Spinal cord (tissue), 10 donors: ENCODE data around the gene RIMOC1. TPM values are rescaled to one million over a fixed set of nuclear protein-coding genes. Genes with fewer than 3 reads are reported as not detected.
"Not testable (repeated sequence)": the region's sequence is repeated elsewhere in the genome, so short reads cannot be mapped to it uniquely, and the experiment has no call there.

Experiments
- DNase-seq, 6 donors: peaks; one replicate each; pipeline versions ENCODE4 v3.0.0 to v3.0.0-alpha.2; 2013 to 2015; ENCODE audit warnings: low spot score in 6 of 6, low read depth in 4 of 6
- H3K27ac ChIP-seq: one replicate; pipeline ENCODE4 v1.5.1; 2013; ENCODE audit warnings: low read depth, low read length, control low read depth
- H3K27me3 ChIP-seq: one replicate; pipeline ENCODE4 v1.6.1; 2013; ENCODE audit warnings: low read length; ENCODE audit not compliant: control insufficient read depth, insufficient read depth
- H3K36me3 ChIP-seq: one replicate; pipeline ENCODE4 v1.6.1; 2013; ENCODE audit warnings: low read length; ENCODE audit not compliant: control insufficient read depth, insufficient read depth
- H3K4me1 ChIP-seq: one replicate; pipeline ENCODE4 v1.6.1; 2013; ENCODE audit warnings: low read length; ENCODE audit not compliant: control insufficient read depth, insufficient read depth
- H3K4me3 ChIP-seq: one replicate; pipeline ENCODE4 v1.5.1; 2013; ENCODE audit warnings: low read depth, low read length, control low read depth
- H3K9me3 ChIP-seq: one replicate; pipeline ENCODE4 v1.6.1; 2013; ENCODE audit warnings: low read length; ENCODE audit not compliant: control insufficient read depth, insufficient read depth
- WGBS: methylation state at CpG from one replicate; pipeline ENCODE4 v1.1.5; 2013; ENCODE audit warnings: missing lambda C conversion rate; ENCODE audit not compliant: insufficient coverage; 5-methylcytosine and 5-hydroxymethylcytosine counted together
- polyA plus RNA-seq, 2 donors: library from polyadenylated mRNA; unstranded; fragments of 120-200 nt; gene quantifications; one replicate each; pipeline ENCODE4 v1.2.1, GENCODE V29; 2013; ENCODE audit not compliant: insufficient read length in 2 of 2
- total RNA-seq, 2 donors: library from RNA; depleted of rRNA in 1 of 2; stranded (reverse); fragments of 120-200 nt in 1 of 2; fragments of >200 nt in 1 of 2; gene quantifications; one replicate each; pipeline versions ENCODE4 v1.2.3 to v1.2.4, GENCODE V29; 2013 to 2014
- donor health status: healthy.

RIMOC1 gene
- total and polyA plus RNA-seq, 4 donors: 17.7 to 35.7 (median 30.6) TPM

GRCh38 chr5:41940641-41941040 lies 36.5 kb downstream of the RIMOC1 start:
- no peak for DNase-seq
- Histone ChIP-seq H3K4me3 (no peak overlapping the region), H3K36me3 (no peaks in the 10 kb centered on the region), H3K4me1 (no peaks in the 10 kb centered on the region), H3K27ac (no peak overlapping the region), H3K27me3 (no peaks in the 10 kb centered on the region), H3K9me3 (no peaks in the 10 kb centered on the region)
- no CpG with 5 or more reads among the region's 1 CpG for WGBS

GRCh38 chr5:41945332-41945955 lies 41.3 kb downstream of the RIMOC1 start:
- H3K4me3 ChIP-seq, H3K4me1 ChIP-seq, H3K36me3 ChIP-seq, H3K27me3 ChIP-seq, H3K27ac ChIP-seq, H3K9me3 ChIP-seq, DNase-seq: not testable (repeated sequence)
- 100% methylated on average over 3 of the region's 7 CpGs for WGBS

GRCh38 chr5:41951224-41951623 lies 47.1 kb downstream of the RIMOC1 start:
- no peak overlapping the region for H3K4me3 ChIP-seq
- no peaks in the 10 kb centered on the region for H3K36me3 ChIP-seq
- 100% methylated on average over 2 of the region's 3 CpGs for WGBS
- no peak for DNase-seq
- no peaks in the 10 kb centered on the region for H3K4me1 ChIP-seq
- no peak overlapping the region for H3K27ac ChIP-seq
- peaks cover 2% of the 10 kb centered on the region for H3K9me3 ChIP-seq
- no peaks in the 10 kb centered on the region for H3K27me3 ChIP-seq

Other genes with a start within 250 kb of the RIMOC1 start
- 100 to 1,000 TPM in 1 of 2 donors, 10 to 100 TPM in 1; 50.9 to 103 TPM for gene OXCT1, start 33.9 kb upstream of the RIMOC1 start, total RNA-seq
- 10 to 100 TPM; 91.5 to 98.4 TPM for gene OXCT1, start 33.9 kb upstream of the RIMOC1 start, polyA plus RNA-seq
- gene FBXO4, start 20.9 kb downstream of the RIMOC1 start, total RNA-seq: 10 to 100 TPM; 16.1 to 17.0 TPM
- 10 to 100 TPM; 13.7 to 15.1 TPM for gene FBXO4, start 20.9 kb downstream of the RIMOC1 start, polyA plus RNA-seq